ENCODE data around the gene TKT. TPM values are rescaled to one million over a fixed set of nuclear protein-coding genes. Genes with fewer than 3 reads are reported as not detected.
"Not testable (repeated sequence)": the region's sequence is repeated elsewhere in the genome, so short reads cannot be mapped to it uniquely, and the experiment has no call there.

Gene TKT
- total RNA-seq, 1 experiment from 2014 or later, result 278 TPM

- H3K27me3 ChIP-seq (replicated peaks), result no peaks in the 10 kb centered on the region
- peak; percentile 35 to 62 for DNase-seq (ENCODE audit: low read depth in 1 of 2, low spot score in 2 of 2)
- peaks cover 31% of the 10 kb centered on the region for H3K4me1 ChIP-seq (replicated peaks)
- no peaks in the 10 kb centered on the region for H3K9me3 ChIP-seq (replicated peaks)
- H3K27ac ChIP-seq, result peak overlapping the region; percentile 39; the same call in 1 of the 2 replicates
- peaks cover 41% of the 10 kb centered on the region for H3K36me3 ChIP-seq
- H3K4me3 ChIP-seq, result peak overlapping the region; percentile 98
Measured at GRCh38 chr3:53254509-53255422, 1.1 kb downstream of the TKT start.

GRCh38 chr3:53253707-53254508 lies 1.9 kb downstream of the TKT start:
- no peaks in the 10 kb centered on the region for H3K9me3 ChIP-seq (replicated peaks)
- no peak overlapping the region for H3K27ac ChIP-seq
- H3K4me3 ChIP-seq, result peak overlapping the region; percentile 98
- DNase-seq (ENCODE audit: low read depth in 1 of 2, low spot score in 2 of 2), result no peak
- H3K4me1 ChIP-seq (replicated peaks), result peaks cover 31% of the 10 kb centered on the region
- no peaks in the 10 kb centered on the region for H3K27me3 ChIP-seq (replicated peaks)
- H3K36me3 ChIP-seq, result peaks cover 41% of the 10 kb centered on the region

GRCh38 chr3:53252947-53253322 lies 2.9 kb downstream of the TKT start:
- H3K27ac ChIP-seq, result not testable (repeated sequence)

GRCh38 chr3:53252096-53252946 lies 3.5 kb downstream of the TKT start:
- H3K27me3 ChIP-seq (replicated peaks), result no peaks in the 10 kb centered on the region
- no peak overlapping the region for H3K4me3 ChIP-seq
- no peak overlapping the region for H3K27ac ChIP-seq
- peaks cover 31% of the 10 kb centered on the region for H3K4me1 ChIP-seq (replicated peaks)
- peaks cover 41% of the 10 kb centered on the region for H3K36me3 ChIP-seq
- no peak for DNase-seq (ENCODE audit: low read depth in 1 of 2, low spot score in 2 of 2)
- no peaks in the 10 kb centered on the region for H3K9me3 ChIP-seq (replicated peaks)

More at GRCh38 chr3:53252947-53253322, 2.9 kb downstream of the TKT start:
- not testable (repeated sequence) for H3K9me3 ChIP-seq (replicated peaks); H3K27me3 ChIP-seq (replicated peaks); H3K4me3 ChIP-seq; DNase-seq (ENCODE audit: low read depth in 1 of 2, low spot score in 2 of 2)
- Histone ChIP-seq H3K36me3 (peaks cover 41% of the 10 kb centered on the region), H3K4me1 (replicated peaks) (peaks cover 31% of the 10 kb centered on the region)

- Histone ChIP-seq H3K27ac (no peak overlapping the region), H3K27me3 (replicated peaks) (no peaks in the 10 kb centered on the region), H3K36me3 (peaks cover 41% of the 10 kb centered on the region), H3K4me3 (no peak overlapping the region), H3K9me3 (replicated peaks) (no peaks in the 10 kb centered on the region), H3K4me1 (replicated peaks) (peaks cover 31% of the 10 kb centered on the region)
- no peak for DNase-seq (ENCODE audit: low read depth in 1 of 2, low spot score in 2 of 2)
Measured at GRCh38 chr3:53250881-53251605, 4.8 kb downstream of the TKT start.

GRCh38 chr3:53250453-53250852 lies 5.4 kb downstream of the TKT start:
- Histone ChIP-seq H3K27ac (no peak overlapping the region), H3K9me3 (replicated peaks) (no peaks in the 10 kb centered on the region), H3K4me3 (no peak overlapping the region), H3K36me3 (peaks cover 40% of the 10 kb centered on the region), H3K4me1 (replicated peaks) (peaks cover 31% of the 10 kb centered on the region), H3K27me3 (replicated peaks) (no peaks in the 10 kb centered on the region)
- no peak for DNase-seq (ENCODE audit: low read depth in 1 of 2, low spot score in 2 of 2)

- peaks cover 29% of the 10 kb centered on the region for H3K36me3 ChIP-seq
- H3K27me3 ChIP-seq (replicated peaks), result no peaks in the 10 kb centered on the region
- no peak overlapping the region for H3K4me3 ChIP-seq
- peaks cover 30% of the 10 kb centered on the region for H3K4me1 ChIP-seq (replicated peaks)
- no peaks in the 10 kb centered on the region for H3K9me3 ChIP-seq (replicated peaks)
- H3K27ac ChIP-seq, result no peak overlapping the region
- DNase-seq (ENCODE audit: low read depth in 1 of 2, low spot score in 2 of 2), result no peak
Measured at GRCh38 chr3:53248161-53248560, 7.7 kb downstream of the TKT start.

- H3K4me1 ChIP-seq (replicated peaks), result peaks cover 30% of the 10 kb centered on the region
- H3K36me3 ChIP-seq, result peaks cover 28% of the 10 kb centered on the region
- H3K27me3 ChIP-seq (replicated peaks), result no peaks in the 10 kb centered on the region
- H3K27ac ChIP-seq, result no peak overlapping the region
- no peak overlapping the region for H3K4me3 ChIP-seq
- no peak for DNase-seq (ENCODE audit: low read depth in 1 of 2, low spot score in 2 of 2)
- no peaks in the 10 kb centered on the region for H3K9me3 ChIP-seq (replicated peaks)
Measured at GRCh38 chr3:53247619-53248018, 8.2 kb downstream of the TKT start.

- no peak for DNase-seq (ENCODE audit: low read depth in 1 of 2, low spot score in 2 of 2)
- Histone ChIP-seq H3K36me3 (peaks cover 51% of the 10 kb centered on the region), H3K4me3 (no peak overlapping the region), H3K9me3 (replicated peaks) (no peaks in the 10 kb centered on the region), H3K4me1 (replicated peaks) (peaks cover 33% of the 10 kb centered on the region), H3K27ac (no peak overlapping the region), H3K27me3 (replicated peaks) (no peaks in the 10 kb centered on the region)
Measured at GRCh38 chr3:53244271-53244670, 11.6 kb downstream of the TKT start.

- no peak overlapping the region for H3K4me3 ChIP-seq
- no peaks in the 10 kb centered on the region for H3K27me3 ChIP-seq (replicated peaks)
- peaks cover 38% of the 10 kb centered on the region for H3K4me1 ChIP-seq (replicated peaks)
- DNase-seq (ENCODE audit: low read depth in 1 of 2, low spot score in 2 of 2), result no peak
- peaks cover 55% of the 10 kb centered on the region for H3K36me3 ChIP-seq
- no peaks in the 10 kb centered on the region for H3K9me3 ChIP-seq (replicated peaks)
- 0 out of 2 replicates have a peak overlapping the region, but pooled peaks have one; percentile 11 for H3K27ac ChIP-seq
Measured at GRCh38 chr3:53243785-53244184, 12.0 kb downstream of the TKT start.

GRCh38 chr3:53243165-53243564 lies 12.7 kb downstream of the TKT start:
- H3K36me3 ChIP-seq, result peaks cover 61% of the 10 kb centered on the region
- peak; percentile 74 to 80 for DNase-seq (ENCODE audit: low read depth in 1 of 2, low spot score in 2 of 2)
- peak overlapping the region; percentile 54 for H3K27ac ChIP-seq

GRCh38 chr3:53242642-53243041 lies 13.2 kb downstream of the TKT start:
- H3K27ac ChIP-seq, result peak overlapping the region; percentile 54
- H3K36me3 ChIP-seq, result peaks cover 61% of the 10 kb centered on the region
- no peak for DNase-seq (ENCODE audit: low read depth in 1 of 2, low spot score in 2 of 2)
- no peak overlapping the region for H3K4me3 ChIP-seq
- H3K4me1 ChIP-seq (replicated peaks), result peaks cover 49% of the 10 kb centered on the region
- no peaks in the 10 kb centered on the region for H3K27me3 ChIP-seq (replicated peaks)
- H3K9me3 ChIP-seq (replicated peaks), result no peaks in the 10 kb centered on the region

More at GRCh38 chr3:53243165-53243564, 12.7 kb downstream of the TKT start:
- Histone ChIP-seq H3K9me3 (replicated peaks) (no peaks in the 10 kb centered on the region), H3K4me3 (no peak overlapping the region), H3K4me1 (replicated peaks) (peaks cover 44% of the 10 kb centered on the region), H3K27me3 (replicated peaks) (no peaks in the 10 kb centered on the region)

- no peak overlapping the region for H3K4me3 ChIP-seq
- H3K27ac ChIP-seq, result peak overlapping the region; percentile 54
- H3K4me1 ChIP-seq (replicated peaks), result peaks cover 54% of the 10 kb centered on the region
- no peaks in the 10 kb centered on the region for H3K9me3 ChIP-seq (replicated peaks)
- no peak for DNase-seq (ENCODE audit: low read depth in 1 of 2, low spot score in 2 of 2)
- H3K36me3 ChIP-seq, result peaks cover 65% of the 10 kb centered on the region
- H3K27me3 ChIP-seq (replicated peaks), result no peaks in the 10 kb centered on the region
Measured at GRCh38 chr3:53242155-53242554, 13.7 kb downstream of the TKT start.

Data from SJSA1 (cell line).